HepG2 (cell line): ENCODE results near the gene NUDT2. TPM values are rescaled to one million over a fixed set of nuclear protein-coding genes. Genes with fewer than 3 reads are reported as not detected.

Experiments
- CAMTA2 ChIP-seq: sonication (generic); formaldehyde crosslinking; IDR thresholded peaks from 2 replicates; pipeline ENCODE4 v1.4.0; 2020; ENCODE audit warnings: mild to moderate bottlenecking, missing genetic modification reagents, borderline replicate concordance
- CREB1 ChIP-seq, 2 experiments: fragments of 450-650 bp in 1 of 2; IDR thresholded peaks; 2 replicates each; pipeline ENCODE4 v1.6.1; 2016 to 2017; ENCODE audit warnings: control low read depth in 1 of 2, mild to moderate bottlenecking in 1 of 2, missing compliant biosample characterization in 1 of 2, missing genetic modification characterization in 1 of 2
- EHMT2 ChIP-seq: fragments of 200-600 bp; sonication (generic); IDR thresholded peaks from 2 replicates; pipeline ENCODE4 v1.7.0; 2017; ENCODE audit warnings: antibody characterized with exemption, low read depth, low read length, borderline replicate concordance
- EP300 ChIP-seq, 3 experiments: sonication (generic) in 1 of 3; formaldehyde crosslinking in 1 of 3; IDR thresholded peaks; 2 replicates each; pipeline versions ENCODE4 v1.5.1 to v1.6.1; 2011 to 2020; ENCODE audit warnings: low read depth in 2 of 3, low read length in 2 of 3, borderline replicate concordance in 1 of 3, improper control_type of control experiment in 1 of 3, mild to moderate bottlenecking in 1 of 3, missing genetic modification reagents in 1 of 3, moderate library complexity in 1 of 3
- FOXP1 ChIP-seq, 2 experiments: fragments of 450-650 bp in 1 of 2; IDR thresholded peaks; 2 replicates each; pipeline ENCODE4 v1.6.1; 2017 to 2018; ENCODE audit warnings: antibody characterized with exemption in 1 of 2
- GTF2F1 ChIP-seq: fragments of 150-350 bp; IDR thresholded peaks from 2 replicates; pipeline ENCODE4 v1.6.1; 2014; ENCODE audit warnings: low read length
- ISL2 ChIP-seq: sonication (generic); formaldehyde crosslinking; IDR thresholded peaks from 2 replicates; pipeline ENCODE4 v1.5.0; 2020; ENCODE audit warnings: missing genetic modification reagents
- MATR3 ChIP-seq: sonication (generic); formaldehyde crosslinking; IDR thresholded peaks from 2 replicates; pipeline ENCODE4 v1.4.0; 2020; ENCODE audit warnings: missing genetic modification reagents
- NCOA2 ChIP-seq: sonication (generic); formaldehyde crosslinking; IDR thresholded peaks from 2 replicates; pipeline ENCODE4 v1.8.0; 2022; ENCODE audit warnings: inconsistent platforms
- NFIC ChIP-seq: IDR thresholded peaks from 2 replicates; pipeline ENCODE4 v1.6.1; 2012; ENCODE audit warnings: mild to moderate bottlenecking, low read length, inconsistent platforms
- NR2F6 ChIP-seq, 2 experiments: IDR thresholded peaks; 2 replicates each; pipeline ENCODE4 v1.6.1; 2016; ENCODE audit warnings: antibody characterized with exemption in 1 of 2, mild to moderate bottlenecking in 1 of 2
- SAP130 ChIP-seq: IDR thresholded peaks from 2 replicates; pipeline ENCODE4 v1.6.1; 2016; ENCODE audit warnings: low read depth
- SOX13 ChIP-seq, 3 experiments: fragments of 450-650 bp in 1 of 3; sonication (generic) in 1 of 3; formaldehyde crosslinking in 1 of 3; IDR thresholded peaks in 2 of 3; conservative IDR thresholded peaks in 1 of 3; 2 replicates each; pipeline versions ENCODE4 v1.5.0 to v1.6.1; 2016 to 2020; ENCODE audit warnings: antibody characterized with exemption in 1 of 3, mild to moderate bottlenecking in 1 of 3, missing compliant biosample characterization in 1 of 3, missing genetic modification reagents in 1 of 3, moderate library complexity in 1 of 3
- SSRP1 ChIP-seq: IDR thresholded peaks from 2 replicates; pipeline ENCODE4 v1.6.1; 2016; ENCODE audit warnings: control low read depth
- TCF7L2 ChIP-seq: IDR thresholded peaks from 2 replicates; pipeline ENCODE4 v1.6.1; 2011; ENCODE audit warnings: mild to moderate bottlenecking, low read depth, low read length, moderate library complexity
- WIZ ChIP-seq: sonication (generic); formaldehyde crosslinking; IDR thresholded peaks from 2 replicates; pipeline ENCODE4 v1.5.1; 2020; ENCODE audit warnings: mild to moderate bottlenecking, missing genetic modification reagents
- ZBTB42 ChIP-seq: sonication (generic); formaldehyde crosslinking; IDR thresholded peaks from 2 replicates; pipeline ENCODE4 v1.5.0; 2020; ENCODE audit warnings: mild to moderate bottlenecking, missing genetic modification reagents
- ZNF644 ChIP-seq: IDR thresholded peaks from 2 replicates; pipeline ENCODE4 v1.6.1; 2016; ENCODE audit warnings: low read depth
- ZNF709 ChIP-seq: sonication (generic); formaldehyde crosslinking; IDR thresholded peaks from 2 replicates; pipeline ENCODE4 v1.5.0; 2020; ENCODE audit warnings: mild to moderate bottlenecking, missing genetic modification reagents
- ZSCAN25 ChIP-seq: sonication (generic); formaldehyde crosslinking; IDR thresholded peaks from 2 replicates; pipeline ENCODE4 v1.8.0; 2022; ENCODE audit warnings: mild to moderate bottlenecking, missing genetic modification reagents
- polyA plus RNA-seq, 8 experiments: library from polyadenylated mRNA; depleted of rRNA in 3 of 8; stranded (reverse) in 7 of 8; unstranded in 1 of 8; fragments of >200 nt; fragmentation: Illumina TruSeq in 4 of 8; extraction: Trizol in 4 of 8; gene quantifications; 2 replicates each; pipeline versions ENCODE4 v1.2.1 to v1.2.3, GENCODE V29; 2011 to 2016; ENCODE audit warnings: low read depth in 4 of 8, missing spikeins in 1 of 8, mixed read lengths in 1 of 8; ENCODE audit not compliant: insufficient read depth in 1 of 8
- total RNA-seq, 5 experiments: library from RNA; depleted of rRNA; stranded (reverse); fragments of >200 nt; fragmentation: Illumina TruSeq; extraction: Trizol; gene quantifications; 2 replicates each; pipeline ENCODE4 v1.2.3, GENCODE V29; 2016; ENCODE audit warnings: low read depth in 1 of 5
- TF ChIP-seq, protein P1 (sequence below): sonication (generic); formaldehyde crosslinking; IDR thresholded peaks from 2 replicates; pipeline ENCODE4 v1.4.0; 2020; ENCODE audit warnings: low read depth, missing genetic modification reagents

Gene NUDT2
- total and polyA plus RNA-seq, 2 of the 13 experiments (the other 11 are each of a cell fraction or from before 2014, with no cell fraction given), result 19.9 to 24.6 TPM

DNA sequence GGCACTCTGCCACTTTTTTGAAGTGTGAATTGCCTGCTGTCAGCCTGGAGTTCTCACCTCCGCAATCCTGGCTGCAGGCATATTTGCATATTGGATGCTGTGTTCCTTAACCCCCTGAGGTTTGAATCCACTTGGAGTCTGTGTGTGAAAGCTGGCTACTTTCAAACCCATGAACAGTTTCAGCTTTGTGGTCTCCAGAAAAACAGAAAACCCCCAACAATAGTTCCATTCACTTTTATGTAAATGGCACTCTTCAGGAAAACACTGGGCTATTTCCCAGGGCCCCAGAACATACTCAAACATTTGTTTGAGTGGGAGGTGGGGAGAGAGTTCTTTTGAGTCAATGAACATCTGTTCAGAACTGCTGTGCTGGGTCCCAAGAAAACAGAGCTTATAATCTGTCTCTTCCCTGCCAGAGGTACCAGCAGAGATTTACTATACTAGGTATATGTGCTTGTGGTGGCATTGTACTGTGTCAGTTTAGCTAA, 5.0 kb downstream of the NUDT2 start (continued):
- TF ChIP-seq SSRP1 (peak; percentile 61; the same call in 1 of the 2 replicates), TCF7L2 (no peak), NR2F6 (IDR thresholded peaks at IDR 0.05) (0 out of 2 replicates have a peak, but pooled peaks have one; percentile 6), NR2F6 (CRISPR knock-in tag; IDR thresholded peaks at IDR 0.05) (no peak), CAMTA2 (CRISPR knock-in tag) (no peak), ZBTB42 (CRISPR knock-in tag) (peak; percentile 68; the same call in 1 of the 2 replicates), EHMT2 (no peak), SAP130 (CRISPR knock-in tag) (peak; percentile 67), WIZ (CRISPR knock-in tag) (no peak), SOX13 (IDR thresholded peaks at IDR 0.05) (no peak), SOX13 (CRISPR knock-in tag; conservative IDR thresholded peaks at IDR 0.05 in 1 of 2, IDR thresholded peaks at IDR 0.05 in 1 of 2) (peak in 1 of 2 experiments; percentile 84; a peak in 2 of 4 replicates), GTF2F1 (no peak), NFIC (0 out of 2 replicates have a peak, but pooled peaks have one; percentile 37), ZSCAN25 (no peak), ZNF709 (CRISPR knock-in tag) (no peak), ISL2 (CRISPR knock-in tag) (0 out of 2 replicates have a peak, but pooled peaks have one; percentile 47), EP300 (IDR thresholded peaks at IDR 0.05; ENCODE audit: low read depth in 2 of 2, low read length in 2 of 2) (peak in 1 of 2 experiments; percentile 76; a peak in 2 of 4 replicates), EP300 (CRISPR knock-in tag; IDR thresholded peaks at IDR 0.05; ENCODE audit: borderline replicate concordance) (no peak; the same call in 1 of the 2 replicates), MATR3 (no peak), ZNF644 (CRISPR knock-in tag) (peak; percentile 29; the same call in 1 of the 2 replicates), NCOA2 (CRISPR knock-in tag) (0 out of 2 replicates have a peak, but pooled peaks have one; percentile 13), FOXP1 (IDR thresholded peaks at IDR 0.05) (no peak), FOXP1 (CRISPR knock-in tag; IDR thresholded peaks at IDR 0.05) (peak; percentile 54; the same call in 1 of the 2 replicates), CREB1 (IDR thresholded peaks at IDR 0.05) (no peak), CREB1 (CRISPR knock-in tag; IDR thresholded peaks at IDR 0.05) (peak; percentile 19; the same call in 1 of the 2 replicates)
- TF ChIP-seq, protein P1, sequence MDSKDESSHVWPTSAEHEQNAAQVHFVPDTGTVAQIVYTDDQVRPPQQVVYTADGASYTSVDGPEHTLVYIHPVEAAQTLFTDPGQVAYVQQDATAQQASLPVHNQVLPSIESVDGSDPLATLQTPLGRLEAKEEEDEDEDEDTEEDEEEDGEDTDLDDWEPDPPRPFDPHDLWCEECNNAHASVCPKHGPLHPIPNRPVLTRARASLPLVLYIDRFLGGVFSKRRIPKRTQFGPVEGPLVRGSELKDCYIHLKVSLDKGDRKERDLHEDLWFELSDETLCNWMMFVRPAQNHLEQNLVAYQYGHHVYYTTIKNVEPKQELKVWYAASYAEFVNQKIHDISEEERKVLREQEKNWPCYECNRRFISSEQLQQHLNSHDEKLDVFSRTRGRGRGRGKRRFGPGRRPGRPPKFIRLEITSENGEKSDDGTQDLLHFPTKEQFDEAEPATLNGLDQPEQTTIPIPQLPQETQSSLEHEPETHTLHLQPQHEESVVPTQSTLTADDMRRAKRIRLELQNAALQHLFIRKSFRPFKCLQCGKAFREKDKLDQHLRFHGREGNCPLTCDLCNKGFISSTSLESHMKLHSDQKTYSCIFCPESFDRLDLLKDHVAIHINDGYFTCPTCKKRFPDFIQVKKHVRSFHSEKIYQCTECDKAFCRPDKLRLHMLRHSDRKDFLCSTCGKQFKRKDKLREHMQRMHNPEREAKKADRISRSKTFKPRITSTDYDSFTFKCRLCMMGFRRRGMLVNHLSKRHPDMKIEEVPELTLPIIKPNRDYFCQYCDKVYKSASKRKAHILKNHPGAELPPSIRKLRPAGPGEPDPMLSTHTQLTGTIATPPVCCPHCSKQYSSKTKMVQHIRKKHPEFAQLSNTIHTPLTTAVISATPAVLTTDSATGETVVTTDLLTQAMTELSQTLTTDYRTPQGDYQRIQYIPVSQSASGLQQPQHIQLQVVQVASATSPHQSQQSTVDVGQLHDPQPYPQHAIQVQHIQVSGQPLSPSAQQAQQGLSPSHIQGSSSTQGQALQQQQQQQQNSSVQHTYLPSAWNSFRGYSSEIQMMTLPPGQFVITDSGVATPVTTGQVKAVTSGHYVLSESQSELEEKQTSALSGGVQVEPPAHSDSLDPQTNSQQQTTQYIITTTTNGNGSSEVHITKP (CRISPR knock-in tag), result no peak
